Inflammatory macrophage treated with lipopolysaccharide for 4 hours (primary cell): ENCODE data around the gene LRRFIP1.

Source experiments
- DNase-seq: peaks from one replicate; pipeline ENCODE4 v3.0.0-alpha.2; 2020

LRRFIP1 gene

DNA sequence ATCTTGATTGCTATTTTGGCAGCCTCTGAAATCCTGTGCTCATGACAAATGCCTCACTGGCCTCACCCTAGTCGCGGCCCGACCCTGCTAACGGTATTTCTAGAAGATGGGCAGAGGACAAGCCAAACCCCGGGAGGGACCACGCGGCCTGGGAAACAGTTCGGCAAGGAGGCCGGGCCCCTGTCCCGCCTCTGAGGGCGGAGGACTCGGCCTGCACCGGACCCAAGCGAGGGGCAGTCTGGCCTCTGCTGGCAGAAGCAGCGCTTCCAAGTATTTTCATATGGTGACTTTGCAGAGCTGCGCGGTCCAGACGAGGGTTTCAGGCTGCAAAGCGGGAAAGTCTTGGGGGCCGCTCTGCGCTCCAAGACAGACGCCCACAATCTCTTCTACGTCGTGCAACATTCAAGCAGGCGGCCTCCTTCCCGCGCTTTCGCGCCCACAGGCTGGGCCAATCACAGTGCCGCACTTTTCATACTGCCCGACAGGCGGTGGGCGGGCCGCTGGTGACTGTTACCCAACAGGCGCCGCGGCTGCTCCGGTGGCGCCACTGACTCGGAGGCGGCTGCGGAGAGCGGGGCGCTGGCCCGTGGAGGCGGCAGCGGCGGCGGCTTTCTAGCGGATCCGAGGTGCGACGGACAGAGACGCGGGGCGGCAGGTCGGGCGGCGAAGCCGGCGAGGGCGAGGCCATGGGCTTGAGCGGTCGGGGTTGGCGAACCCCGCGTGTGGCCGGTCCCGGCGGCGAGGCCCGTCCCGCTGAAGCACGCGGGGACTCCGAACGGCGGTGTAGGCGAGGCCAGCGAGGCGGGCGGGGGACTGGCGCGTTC lies 171.1 kb downstream of the LRRFIP1 start, which contains the start of gene RBM44:
Gene RBM44, plus strand, starts transcription at position 544 of the 824 bp plus-strand sequence. CDS start 14,831 bp downstream, outside the sequence.
- DNase-seq: no peak

DNA sequence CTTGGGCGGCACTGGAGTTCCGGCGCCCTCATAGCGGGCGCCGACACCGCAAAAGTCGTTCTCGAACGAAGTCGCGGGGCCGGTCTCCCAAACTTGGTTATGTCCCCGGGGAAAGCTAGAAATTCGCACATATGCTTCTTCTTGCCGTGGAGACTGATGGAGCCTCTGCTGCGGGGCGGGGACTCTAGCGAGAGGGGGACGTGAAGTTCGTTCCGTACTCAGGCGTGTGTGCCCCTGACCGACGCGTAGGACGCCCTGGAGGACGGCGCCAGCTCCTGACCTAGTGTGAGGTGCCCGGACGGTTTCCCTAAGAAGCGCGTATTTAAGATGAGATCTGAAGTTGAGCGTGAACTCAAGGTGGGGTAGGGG lies 171.7 kb downstream of the LRRFIP1 start:
- no peak for DNase-seq

DNA sequence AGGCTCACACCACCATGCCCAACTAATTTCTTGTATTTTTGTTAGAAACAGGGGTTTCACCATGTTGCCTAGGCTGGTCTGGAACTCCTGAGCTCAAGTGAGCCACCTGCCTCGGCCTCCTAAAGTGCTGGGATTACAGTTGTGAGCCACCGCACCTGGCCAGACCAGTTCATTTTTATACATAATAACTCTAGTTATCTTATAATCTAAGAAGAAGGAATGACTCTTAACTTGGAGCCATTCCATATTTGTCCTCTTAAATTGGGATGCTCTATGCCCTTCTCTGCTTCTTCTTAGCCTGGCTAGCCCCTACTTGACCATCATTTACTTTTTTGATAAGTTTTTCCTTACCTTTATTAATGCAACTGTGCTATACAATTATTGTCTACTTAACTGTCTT lies 174.1 kb downstream of the LRRFIP1 start:
- no peak for DNase-seq

DNA sequence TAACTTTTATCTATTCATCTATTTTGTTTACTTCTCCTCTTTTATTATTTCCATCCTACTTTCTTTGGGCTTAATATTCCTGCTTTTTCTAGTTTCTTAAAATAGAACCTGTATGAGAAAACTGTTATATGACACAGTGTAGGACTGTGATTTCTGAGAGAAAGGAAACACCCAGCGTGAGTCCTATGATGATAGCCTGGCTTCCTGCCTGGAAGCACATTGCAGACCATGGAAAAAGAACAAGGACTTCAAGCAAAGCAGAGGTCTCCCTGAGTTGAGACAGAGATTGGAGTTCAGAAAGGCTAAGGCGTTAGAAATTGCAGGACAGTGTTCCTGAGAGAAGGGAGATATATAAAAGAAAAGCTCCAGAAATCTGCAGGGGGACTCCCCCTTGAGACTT lies 178.9 kb downstream of the LRRFIP1 start:
- no peak for DNase-seq

DNA sequence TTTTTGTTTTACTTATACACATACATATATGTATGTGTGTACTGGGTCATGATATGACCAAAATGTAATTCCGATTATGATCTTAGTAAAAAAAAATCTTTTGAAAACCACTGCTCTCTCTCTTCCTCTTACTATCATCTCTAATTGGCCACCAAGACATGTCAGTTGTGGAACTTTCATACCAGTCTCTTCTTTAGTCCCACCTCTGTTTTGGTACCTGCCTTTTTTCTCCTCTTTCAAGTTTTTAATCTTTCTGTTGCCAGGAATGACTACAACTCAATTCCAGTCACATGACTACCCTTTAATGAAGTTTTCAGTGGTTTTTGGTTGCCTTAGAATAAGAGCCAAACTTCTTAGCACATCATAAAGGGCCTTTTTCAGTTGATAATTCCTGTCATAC lies 188.2 kb downstream of the LRRFIP1 start:
- no peak for DNase-seq

DNA sequence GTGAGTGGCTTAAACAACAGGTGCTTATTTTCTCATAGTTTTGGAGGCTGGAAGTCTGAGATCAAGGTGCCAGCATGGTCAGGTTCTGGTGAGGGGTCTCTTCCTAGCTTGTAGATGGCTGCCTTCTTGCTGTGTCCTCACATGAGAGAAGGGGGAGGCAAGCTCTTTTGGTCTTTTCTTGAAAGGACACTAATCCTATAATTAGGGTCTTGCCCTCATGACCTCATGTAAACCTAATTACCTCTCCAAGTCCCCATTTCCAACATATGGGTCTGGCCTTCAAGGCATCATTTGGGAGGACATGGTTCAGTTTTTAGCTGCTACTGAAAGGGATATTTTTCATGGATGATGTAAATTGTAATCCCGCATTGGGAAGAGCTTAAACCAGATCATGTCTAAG lies 189.1 kb downstream of the LRRFIP1 start:
- no peak for DNase-seq

DNA sequence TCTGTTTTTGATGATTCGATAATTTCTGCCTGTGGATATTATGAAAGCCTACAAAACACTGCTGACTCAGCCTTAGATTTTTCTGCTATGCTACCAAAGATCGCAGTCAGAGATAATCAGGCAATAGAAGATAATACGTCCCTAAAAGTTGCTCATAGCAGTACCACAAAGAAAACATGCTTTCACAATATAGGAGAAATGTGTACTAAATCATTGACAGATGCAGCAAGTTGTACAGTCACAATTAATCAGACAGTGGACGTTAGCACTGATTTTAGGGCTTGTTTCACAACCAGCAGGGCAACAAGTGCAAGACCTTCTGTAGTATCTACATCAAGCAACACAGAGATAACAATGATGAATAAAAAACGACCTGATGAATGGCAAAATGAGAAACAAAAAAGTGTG lies 190.7 kb downstream of the LRRFIP1 start:
- peak; percentile 64 for DNase-seq

DNA sequence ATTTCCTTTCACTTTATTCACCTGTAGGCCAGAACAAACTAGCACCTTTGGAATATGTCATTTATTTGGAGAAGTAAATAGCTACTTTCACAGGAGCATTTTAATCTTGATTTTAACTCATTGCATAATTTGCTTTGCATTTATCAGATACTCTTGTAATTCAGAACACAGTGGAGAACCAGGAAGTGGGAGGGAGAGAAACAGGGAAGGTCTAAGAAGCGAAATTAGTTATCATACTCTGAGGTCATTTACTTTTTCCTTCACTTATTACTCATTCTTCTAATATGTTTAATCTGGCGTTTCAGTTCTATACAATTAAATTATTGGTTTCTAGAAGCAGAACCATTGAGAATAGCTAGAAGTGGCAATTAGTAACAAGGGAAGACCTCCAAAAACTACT lies 191.8 kb downstream of the LRRFIP1 start:
- DNase-seq: peak; percentile 82

DNA sequence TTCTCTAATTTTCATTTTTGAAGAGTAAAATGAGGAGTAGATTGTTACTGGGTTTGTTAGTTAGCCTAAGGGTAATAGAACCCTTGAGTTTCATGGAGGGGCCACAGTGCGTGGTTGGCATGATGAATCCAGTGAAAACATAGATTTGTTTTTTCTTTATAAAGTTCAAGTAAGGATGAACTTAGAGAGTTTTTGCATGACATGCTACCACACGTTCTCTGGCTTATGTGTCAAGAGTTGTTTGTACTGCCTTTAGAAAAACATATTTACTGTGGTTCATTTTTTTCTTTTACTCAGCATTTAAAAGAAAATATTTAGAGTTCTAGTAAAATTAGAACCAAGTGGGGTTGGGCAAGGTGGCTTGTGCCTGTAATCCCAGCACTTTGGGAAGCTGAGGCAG lies 193.0 kb downstream of the LRRFIP1 start:
- DNase-seq: no peak

DNA sequence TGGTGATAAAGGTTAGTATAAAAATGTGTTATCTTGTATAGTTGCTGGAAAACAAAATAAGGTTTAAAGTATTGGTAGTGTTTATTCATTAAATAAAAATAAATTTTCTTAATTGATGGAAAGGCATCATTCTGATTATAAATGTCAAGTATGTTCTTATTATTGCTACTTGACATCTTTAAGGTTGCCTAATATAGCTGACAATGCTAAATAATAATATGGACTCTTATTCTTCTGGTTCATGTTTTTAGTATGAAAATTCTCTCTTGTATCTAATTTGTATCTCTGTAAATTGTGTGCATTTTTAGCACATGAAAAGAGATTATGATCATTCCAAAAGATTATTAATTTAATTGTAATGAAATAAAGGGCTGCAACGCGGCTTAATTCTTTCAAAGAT lies 196.2 kb downstream of the LRRFIP1 start:
- no peak for DNase-seq

DNA sequence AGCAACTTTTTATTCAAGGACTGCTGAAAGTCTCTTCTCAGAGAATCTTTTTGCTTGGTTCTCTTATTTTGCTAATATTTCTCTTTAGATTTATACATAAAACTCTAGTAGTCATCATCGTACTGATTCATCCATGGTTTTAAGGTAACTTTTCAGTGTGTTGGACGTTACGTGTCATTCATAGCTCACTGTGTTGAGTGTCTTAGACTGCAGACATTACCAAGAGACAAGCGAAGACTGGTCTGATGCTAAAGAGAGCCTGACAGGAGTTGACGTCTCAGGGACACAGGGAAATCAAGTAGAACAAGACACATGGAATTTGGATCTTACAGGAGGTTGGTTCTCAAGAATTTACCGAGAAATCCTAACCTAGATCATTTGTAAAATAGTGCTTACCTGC lies 196.7 kb downstream of the LRRFIP1 start:
- DNase-seq: no peak

DNA sequence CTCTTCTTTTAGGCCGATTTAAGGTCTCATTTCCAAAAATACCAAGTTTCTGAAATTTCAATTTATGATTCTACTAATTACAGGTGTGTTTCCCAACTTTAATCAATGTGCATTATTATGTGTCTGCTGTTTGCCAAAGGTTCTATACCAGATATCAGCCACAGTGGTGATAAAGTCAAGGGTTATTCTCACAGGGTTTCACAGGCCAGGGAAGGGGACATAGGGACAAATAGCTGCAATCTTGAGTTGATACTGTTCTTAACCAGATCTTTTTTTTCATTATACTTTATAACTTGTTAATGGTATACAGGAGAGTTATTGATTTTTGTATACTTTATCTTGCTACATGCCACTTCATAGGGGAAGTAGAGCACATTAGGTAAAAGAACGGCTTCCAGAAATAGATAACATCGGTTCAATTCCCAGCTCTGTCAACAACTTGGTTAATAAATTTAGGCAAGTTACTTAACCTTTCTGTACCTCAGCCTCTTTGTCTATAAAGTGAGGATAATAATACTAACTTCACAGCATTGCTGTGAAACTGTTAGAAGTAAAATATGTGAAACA lies 200.1 kb downstream of the LRRFIP1 start:
- no peak for DNase-seq
